PC-9 (cell line): Measurements from ENCODE around the gene ZNF30. TPM values are rescaled to one million over a fixed set of nuclear protein-coding genes. Genes with fewer than 3 reads are reported as not detected.

Experiments used
- BruUV-seq: library from RNA; stranded (reverse); fragments of 400-500 nt; replicated peaks from 2 replicates; lab custom pipeline; 2021; lab: Mats Ljungman, UMichigan
- CTCF ChIA-PET: fragments of 300-600 bp; sonication (Branson Sonifier 250); formaldehyde crosslinking; loops from one replicate; lab custom pipeline; 2022; ENCODE audit warnings: antibody characterized with exemption; lab: Charles Lee
- POLR2A ChIA-PET: fragments of 300-600 bp; sonication (Branson Sonifier 250); formaldehyde crosslinking; loops from one replicate; lab custom pipeline; 2022; ENCODE audit warnings: antibody characterized with exemption; ENCODE audit not compliant: unreplicated experiment; lab: Charles Lee
- DNase-seq, 2 experiments: peaks; one replicate each; pipeline versions ENCODE4 v3.0.0 to v3.0.0-alpha.2; 2015 to 2022; ENCODE audit warnings: mixed read lengths in 1 of 2
- H2AFZ ChIP-seq: fragments of 200-600 bp; sonication (generic); 2 replicates; pipeline ENCODE4 v1.8.1; 2017; ENCODE audit warnings: antibody characterized with exemption
- H3F3A ChIP-seq: fragments of 200-600 bp; sonication (generic); 2 replicates; pipeline ENCODE4 v1.8.1; 2017; ENCODE audit warnings: antibody characterized with exemption, mild to moderate bottlenecking, low read depth; ENCODE audit not compliant: insufficient read depth
- H3K27ac ChIP-seq: fragments of 200-600 bp; sonication (generic); 2 replicates; pipeline ENCODE4 v1.6.1; 2016; ENCODE audit warnings: mixed run types
- H3K27me3 ChIP-seq: fragments of 200-600 bp; sonication (generic); 2 replicates; pipeline ENCODE4 v1.6.1; 2016; ENCODE audit warnings: low read depth, mixed run types; ENCODE audit not compliant: insufficient read depth
- H3K36me3 ChIP-seq: fragments of 200-600 bp; sonication (generic); 2 replicates; pipeline ENCODE4 v1.6.1; 2016; ENCODE audit warnings: low read depth, mixed run types
- H3K4me1 ChIP-seq: fragments of 200-600 bp; sonication (generic); replicated peaks from 2 replicates; pipeline ENCODE4 v1.6.1; 2016; ENCODE audit warnings: mixed run types; ENCODE audit not compliant: insufficient read depth
- H3K4me2 ChIP-seq: fragments of 200-600 bp; sonication (generic); 2 replicates; pipeline ENCODE4 v1.6.1; 2017; ENCODE audit warnings: mixed run types
- H3K4me3 ChIP-seq: fragments of 200-600 bp; sonication (generic); 2 replicates; pipeline ENCODE4 v1.6.1; 2016; ENCODE audit warnings: mixed run types
- H3K79me2 ChIP-seq: fragments of 200-600 bp; sonication (generic); 2 replicates; pipeline ENCODE4 v1.6.1; 2017; ENCODE audit warnings: low read depth, mixed run types
- H3K9me2 ChIP-seq: fragments of 200-600 bp; sonication (generic); 2 replicates; pipeline ENCODE4 v1.8.1; 2017; ENCODE audit warnings: mild to moderate bottlenecking; ENCODE audit not compliant: insufficient read depth
- H3K9me3 ChIP-seq: fragments of 200-600 bp; sonication (generic); 2 replicates; pipeline ENCODE4 v1.8.1; 2016; ENCODE audit warnings: low read depth; ENCODE audit not compliant: insufficient read depth
- H4K20me1 ChIP-seq: fragments of 200-600 bp; sonication (generic); 2 replicates; pipeline ENCODE4 v1.8.1; 2017; ENCODE audit not compliant: insufficient read depth
- EZH2 ChIP-seq: fragments of 200-600 bp; sonication (generic); IDR thresholded peaks from 2 replicates; pipeline ENCODE4 v1.8.0; 2017; ENCODE audit warnings: antibody characterized with exemption, low read depth
- intact Hi-C: fragments of 100-400 bp; cut with micrococcal nuclease; formaldehyde crosslinking; loops from one replicate; pipeline ENCODE4 v1.10.0; 2022; ENCODE audit not compliant: unreplicated experiment
- total RNA-seq: library from RNA; stranded (reverse); gene quantifications from 2 replicates; pipeline ENCODE4 v1.2.3, GENCODE V29; 2021
- TF ChIP-seq, protein P1 (sequence below): fragments of 200-600 bp; sonication (generic); conservative IDR thresholded peaks from 2 replicates; pipeline ENCODE4 v1.6.1; 2017; ENCODE audit warnings: mixed run types, antibody characterized with exemption, mild to moderate bottlenecking, moderate library complexity

Gene ZNF30
- total RNA-seq, 1 experiment from 2014 or later: 1.3 TPM

DNA sequence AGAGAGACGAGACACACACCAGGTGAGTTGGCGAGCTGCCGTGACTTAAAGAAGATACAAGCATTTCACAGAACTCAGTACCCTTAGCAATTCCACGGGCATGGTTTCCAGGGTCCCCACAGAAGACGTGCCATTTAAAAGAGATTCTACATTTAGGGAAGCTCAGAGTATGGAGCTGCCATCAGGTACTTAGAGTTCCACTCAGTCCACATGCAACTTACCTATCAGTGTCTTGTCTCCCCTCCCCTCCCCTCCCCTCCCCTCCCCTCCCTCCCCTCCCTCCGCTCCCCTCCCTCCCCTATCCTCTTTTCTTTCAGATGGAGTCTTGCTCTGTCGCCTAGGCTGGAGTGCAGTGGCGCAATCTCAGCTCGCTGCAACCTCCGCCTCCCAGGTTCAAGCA, 12.2 kb downstream of the ZNF30 start:
- H3K27ac ChIP-seq: no peak overlapping the region
- TF ChIP-seq EZH2: no peak
- TF ChIP-seq, protein P1, sequence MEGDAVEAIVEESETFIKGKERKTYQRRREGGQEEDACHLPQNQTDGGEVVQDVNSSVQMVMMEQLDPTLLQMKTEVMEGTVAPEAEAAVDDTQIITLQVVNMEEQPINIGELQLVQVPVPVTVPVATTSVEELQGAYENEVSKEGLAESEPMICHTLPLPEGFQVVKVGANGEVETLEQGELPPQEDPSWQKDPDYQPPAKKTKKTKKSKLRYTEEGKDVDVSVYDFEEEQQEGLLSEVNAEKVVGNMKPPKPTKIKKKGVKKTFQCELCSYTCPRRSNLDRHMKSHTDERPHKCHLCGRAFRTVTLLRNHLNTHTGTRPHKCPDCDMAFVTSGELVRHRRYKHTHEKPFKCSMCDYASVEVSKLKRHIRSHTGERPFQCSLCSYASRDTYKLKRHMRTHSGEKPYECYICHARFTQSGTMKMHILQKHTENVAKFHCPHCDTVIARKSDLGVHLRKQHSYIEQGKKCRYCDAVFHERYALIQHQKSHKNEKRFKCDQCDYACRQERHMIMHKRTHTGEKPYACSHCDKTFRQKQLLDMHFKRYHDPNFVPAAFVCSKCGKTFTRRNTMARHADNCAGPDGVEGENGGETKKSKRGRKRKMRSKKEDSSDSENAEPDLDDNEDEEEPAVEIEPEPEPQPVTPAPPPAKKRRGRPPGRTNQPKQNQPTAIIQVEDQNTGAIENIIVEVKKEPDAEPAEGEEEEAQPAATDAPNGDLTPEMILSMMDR: no peak
- no peak overlapping the region for H3K4me3 ChIP-seq
- H4K20me1 ChIP-seq: no peaks in the 10 kb centered on the region
- DNase-seq: no peak
- H2AFZ ChIP-seq: no peak overlapping the region
- no peaks in the 10 kb centered on the region for H3K9me2 ChIP-seq
- H3K79me2 ChIP-seq: no peaks in the 10 kb centered on the region
- ChIA-PET POLR2A (no interaction called here), CTCF (no interaction called here)
- H3K36me3 ChIP-seq: no peaks in the 10 kb centered on the region
- H3K4me1 ChIP-seq: no peaks in the 10 kb centered on the region
- intact Hi-C loops: no loop called here
- H3F3A ChIP-seq: no peaks in the 10 kb centered on the region
- BruUV-seq: no TSS peak
- H3K9me3 ChIP-seq: no peaks in the 10 kb centered on the region; the same call in 1 of the 2 replicates
- no peaks in the 10 kb centered on the region for H3K27me3 ChIP-seq
- no peak overlapping the region for H3K4me2 ChIP-seq

DNA sequence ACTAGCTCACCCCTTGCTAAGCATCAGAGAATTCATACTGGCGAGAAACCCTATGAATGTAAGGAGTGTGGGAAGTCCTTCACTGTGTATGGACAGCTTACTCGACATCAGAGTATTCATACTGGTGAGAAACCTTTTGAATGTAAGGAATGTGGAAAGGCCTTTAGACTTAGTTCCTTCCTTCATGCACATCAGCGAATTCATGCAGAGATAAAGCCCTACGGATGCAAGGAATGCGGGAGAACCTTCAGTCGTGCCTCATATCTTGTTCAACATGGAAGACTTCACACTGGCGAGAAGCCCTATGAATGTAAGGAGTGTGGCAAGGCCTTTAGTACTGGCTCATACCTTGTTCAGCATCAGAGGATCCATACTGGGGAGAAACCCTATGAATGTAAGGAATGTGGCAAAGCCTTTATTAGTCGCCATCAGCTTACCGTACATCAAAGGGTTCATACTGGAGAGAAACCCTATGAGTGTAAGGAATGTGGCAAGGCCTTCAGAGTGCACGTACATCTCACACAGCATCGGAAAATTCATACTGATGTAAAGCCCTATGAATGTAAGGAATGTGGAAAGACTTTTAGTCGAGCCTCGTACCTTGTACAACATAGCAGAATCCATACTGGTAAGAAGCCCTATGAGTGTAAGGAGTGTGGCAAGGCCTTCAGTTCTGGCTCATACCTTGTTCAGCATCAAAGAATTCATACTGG, 17.3 kb downstream of the ZNF30 start:
- POLR2A ChIA-PET: no interaction called here
- no peak for TF ChIP-seq EZH2
- TF ChIP-seq, protein P1: no peak
- Histone ChIP-seq H3K27ac (no peak overlapping the region), H3K4me3 (no peak overlapping the region), H3F3A (no peaks in the 10 kb centered on the region), H4K20me1 (no peaks in the 10 kb centered on the region), H3K9me2 (no peaks in the 10 kb centered on the region), H3K9me3 (peaks cover 10% of the 10 kb centered on the region; the same call in 1 of the 2 replicates), H3K36me3 (no peaks in the 10 kb centered on the region), H2AFZ (no peak overlapping the region), H3K79me2 (no peaks in the 10 kb centered on the region), H3K4me1 (no peaks in the 10 kb centered on the region), H3K27me3 (no peaks in the 10 kb centered on the region), H3K4me2 (no peak overlapping the region)
- CTCF ChIA-PET: no interaction called here
- DNase-seq: no peak
- no TSS peak for BruUV-seq
- intact Hi-C loops: no loop called here

DNA sequence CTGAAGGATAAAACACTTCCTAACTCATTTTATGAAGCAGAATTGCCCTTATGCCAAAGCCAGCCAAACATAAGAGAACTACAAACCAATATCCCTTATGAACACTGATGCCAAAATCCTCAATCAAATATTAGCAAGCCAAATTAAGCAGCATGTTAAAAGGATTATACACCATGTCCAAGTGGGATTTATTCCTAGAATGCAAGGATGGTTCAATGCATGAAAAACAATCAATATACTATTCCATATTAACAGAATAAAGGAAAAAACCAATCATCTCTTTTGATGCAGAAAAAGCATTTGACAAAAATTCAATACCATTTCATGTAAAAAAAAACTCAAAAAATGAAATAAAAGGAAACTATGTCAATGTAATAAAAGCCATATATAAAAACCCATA, 26.4 kb downstream of the ZNF30 start:
- TF ChIP-seq EZH2: no peak
- TF ChIP-seq, protein P1: no peak
- no TSS peak for BruUV-seq
- Histone ChIP-seq H2AFZ (no peak overlapping the region), H3K9me3 (peaks cover 32% of the 10 kb centered on the region), H4K20me1 (no peaks in the 10 kb centered on the region), H3K4me3 (no peak overlapping the region), H3F3A (no peaks in the 10 kb centered on the region), H3K27me3 (no peaks in the 10 kb centered on the region), H3K79me2 (no peaks in the 10 kb centered on the region), H3K4me2 (no peak overlapping the region), H3K4me1 (no peaks in the 10 kb centered on the region), H3K36me3 (peaks cover 9% of the 10 kb centered on the region), H3K27ac (no peak overlapping the region), H3K9me2 (peaks cover 5% of the 10 kb centered on the region; the same call in 1 of the 2 replicates)
- POLR2A ChIA-PET: no interaction called here
- DNase-seq: no peak
- intact Hi-C loops: no loop called here
- CTCF ChIA-PET: no interaction called here
